Right cardiac atrium (tissue), 5 donors: ENCODE results near the gene SCRG1. TPM values are rescaled to one million over a fixed set of nuclear protein-coding genes. Genes with fewer than 3 reads are reported as not detected.

Experiments used
- ATAC-seq, 2 donors: fragments of 200-7000 bp; cut with Tn5 transposase; one replicate each; pipeline versions ENCODE4 v1.8.0 to v1.9.1; 2020; ENCODE audit warnings: moderate library complexity in 2 of 2, mild to moderate bottlenecking in 1 of 2
- DNase-seq, 3 donors: peaks; one replicate each; pipeline ENCODE4 v3.0.0-alpha.2; 2020
- H3K27ac ChIP-seq: one replicate; pipeline ENCODE4 v1.5.1; 2013; ENCODE audit warnings: mild to moderate bottlenecking, low read length, control low read depth, moderate library complexity
- H3K27me3 ChIP-seq: one replicate; pipeline ENCODE4 v1.6.1; 2013; ENCODE audit not compliant: control insufficient read depth, insufficient read depth
- H3K4me1 ChIP-seq: one replicate; pipeline ENCODE4 v1.6.1; 2013; ENCODE audit warnings: low read length; ENCODE audit not compliant: control insufficient read depth, insufficient read depth
- H3K4me3 ChIP-seq: one replicate; pipeline ENCODE4 v1.5.1; 2013; ENCODE audit warnings: low read length, control low read depth
- H3K9me3 ChIP-seq: one replicate; pipeline ENCODE4 v1.6.1; 2013; ENCODE audit warnings: low read length; ENCODE audit not compliant: control insufficient read depth
- WGBS: extraction: QIAGEN DNeasy Blood & Tissue Kit; methylation state at CpG from one replicate; pipeline ENCODE4 v1.1.7; 2013; 5-methylcytosine and 5-hydroxymethylcytosine counted together
- intact Hi-C, 4 donors: fragments of 100-400 bp; cut with DNase I; formaldehyde crosslinking; loops; one replicate each; pipeline versions ENCODE4 v1.11.0 to v1.14.0; 2022 to 2023
- polyA plus RNA-seq: library from polyadenylated mRNA; stranded (reverse); fragments of 200-250 nt; gene quantifications from one replicate; pipeline ENCODE4 v1.2.3, GENCODE V29; 2013
- total RNA-seq, 4 donors: library from RNA; stranded (reverse); fragmentation: NEBNext Ultra II Directional; extraction: Animal tissue kit (Norgen Biotek cat#: 25700); gene quantifications; one replicate each; pipeline ENCODE4 v1.2.1, GENCODE V29; 2021
- donor health status: healthy with polysubstance abuse.
- donor health status: DM: no; HTN: yes; CAD: no.
- donor health status: DM: no; HTN: no; CAD: no.
- donor health status: DM: no; HTN: yes; CAD: no; lungs with severe emphysema.
- donor health status: DM: yes; HTN: yes; CAD: no.

SCRG1 gene
- total and polyA plus RNA-seq, 5 donors = 0.71 to 2.4 (median 1.5) TPM

- Histone ChIP-seq H3K27me3 (no peaks in the 10 kb centered on the region), H3K27ac (no peak overlapping the region), H3K9me3 (no peaks in the 10 kb centered on the region), H3K4me1 (no peaks in the 10 kb centered on the region), H3K4me3 (no peak overlapping the region)
- intact Hi-C loops = no loop called here
- DNase-seq (no peak), ATAC-seq (no peak)
- 22% methylated on average over 1 of the region's 1 CpG for WGBS
Observed at GRCh38 chr4:173381610-173382009, 17.3 kb downstream of the SCRG1 start.

- DNase-seq = no peak
- ATAC-seq = no peak
- H3K4me1 ChIP-seq = no peaks in the 10 kb centered on the region
- H3K9me3 ChIP-seq = no peaks in the 10 kb centered on the region
- no peak overlapping the region for H3K27ac ChIP-seq
- intact Hi-C loops = no loop called here
- H3K27me3 ChIP-seq = no peaks in the 10 kb centered on the region
- no peak overlapping the region for H3K4me3 ChIP-seq
Observed at GRCh38 chr4:173380987-173381386, 17.9 kb downstream of the SCRG1 start.

- WGBS = 98% methylated on average over 3 of the region's 3 CpGs
- no peaks in the 10 kb centered on the region for H3K9me3 ChIP-seq
- no peak for DNase-seq
- intact Hi-C loops = no loop called here
- ATAC-seq = no peak
- no peak overlapping the region for H3K4me3 ChIP-seq
- no peaks in the 10 kb centered on the region for H3K4me1 ChIP-seq
- H3K27me3 ChIP-seq = no peaks in the 10 kb centered on the region
- no peak overlapping the region for H3K27ac ChIP-seq
Observed at GRCh38 chr4:173379929-173380328, 19.0 kb downstream of the SCRG1 start.

GRCh38 chr4:173374588-173374987 is 24.3 kb downstream of the SCRG1 start:
- Histone ChIP-seq H3K27ac (no peak overlapping the region), H3K4me3 (no peak overlapping the region), H3K9me3 (no peaks in the 10 kb centered on the region), H3K27me3 (no peaks in the 10 kb centered on the region), H3K4me1 (no peaks in the 10 kb centered on the region)
- intact Hi-C loops = loop anchor here in 3 of 4 donors (5.0 kb wide), 1 partner anchor 42 kb away; the partner anchor contains the start of gene HMGB2 (in 3 of the 3)
- DNase-seq (no peak), ATAC-seq (no peak)
- 94% methylated on average over 2 of the region's 2 CpGs for WGBS

GRCh38 chr4:173371292-173372192 is 27.4 kb downstream of the SCRG1 start:
- WGBS = under 1% methylated on average over 68 of the region's 68 CpGs
- no peaks in the 10 kb centered on the region for H3K9me3 ChIP-seq
- no peaks in the 10 kb centered on the region for H3K27me3 ChIP-seq
- H3K4me1 ChIP-seq = no peaks in the 10 kb centered on the region
- intact Hi-C loops = loop anchor here in 3 of 4 donors (5.0 kb wide), 1 partner anchor 39 kb away; the partner anchor contains the start of gene HMGB2 (in 3 of the 3)
- ATAC-seq = peak; percentile 33
- DNase-seq = peak; percentile 81 to 92 (median 92)
- H3K27ac ChIP-seq = peak overlapping the region; percentile 98
- H3K4me3 ChIP-seq = peak overlapping the region; percentile 93

GRCh38 chr4:173370477-173371291 is 28.2 kb downstream of the SCRG1 start, which contains the start of gene SAP30:
TSS of gene SAP30 (plus strand) at chr4:173370954. CDS start at chr4:173371183, 229 bp downstream.
- Histone ChIP-seq H3K27me3 (no peaks in the 10 kb centered on the region), H3K27ac (peak within 1 kb of the TSS; percentile 98), H3K9me3 (no peaks in the 10 kb centered on the region), H3K4me3 (peak within 1 kb of the TSS; percentile 93), H3K4me1 (peaks cover under 1% of the 10 kb centered on the region)
- intact Hi-C loops = loop anchor here in 3 of 4 donors (5.0 kb wide), 1 partner anchor 38 kb away; the partner anchor contains the start of gene HMGB2 (in 3 of the 3)
- peak; percentile 97 to 98 for ATAC-seq
- under 1% methylated on average over 72 of the region's 72 CpGs for WGBS
- peak; percentile 99 for DNase-seq

GRCh38 chr4:173370130-173370476 is 28.8 kb downstream of the SCRG1 start:
- Histone ChIP-seq H3K4me1 (peaks cover 2% of the 10 kb centered on the region), H3K27me3 (no peaks in the 10 kb centered on the region), H3K27ac (peak overlapping the region; percentile 96), H3K9me3 (no peaks in the 10 kb centered on the region), H3K4me3 (peak overlapping the region; percentile 62)
- WGBS = under 1% methylated on average over 14 of the region's 14 CpGs
- DNase-seq (peak; percentile 80 to 88 (median 88)), ATAC-seq (peak; percentile 19 to 70)
- intact Hi-C loops = loop anchor here in 3 of 4 donors (5.0 kb wide), 1 partner anchor 38 kb away; the partner anchor contains the start of gene HMGB2 (in 3 of the 3)

- Histone ChIP-seq H3K27ac (no peak overlapping the region), H3K27me3 (no peaks in the 10 kb centered on the region), H3K4me3 (no peak overlapping the region), H3K9me3 (no peaks in the 10 kb centered on the region), H3K4me1 (peaks cover 2% of the 10 kb centered on the region)
- WGBS = 41% methylated on average over 4 of the region's 4 CpGs
- ATAC-seq (no peak), DNase-seq (no peak)
- intact Hi-C loops = no loop called here
Observed at GRCh38 chr4:173367946-173368345, 31.0 kb downstream of the SCRG1 start.

GRCh38 chr4:173367285-173367684 is 31.6 kb downstream of the SCRG1 start:
- H3K27me3 ChIP-seq = no peaks in the 10 kb centered on the region
- H3K27ac ChIP-seq = no peak overlapping the region
- H3K4me1 ChIP-seq = peaks cover 2% of the 10 kb centered on the region
- no peaks in the 10 kb centered on the region for H3K9me3 ChIP-seq
- intact Hi-C loops = no loop called here
- ATAC-seq (no peak), DNase-seq (no peak)
- H3K4me3 ChIP-seq = no peak overlapping the region

GRCh38 chr4:173365359-173365996 is 33.4 kb downstream of the SCRG1 start:
- Histone ChIP-seq H3K4me3 (no peak overlapping the region), H3K27me3 (no peaks in the 10 kb centered on the region), H3K4me1 (peaks cover 2% of the 10 kb centered on the region), H3K9me3 (no peaks in the 10 kb centered on the region), H3K27ac (no peak overlapping the region)
- intact Hi-C loops = no loop called here
- 27% methylated on average over 2 of the region's 2 CpGs for WGBS
- DNase-seq (peak in 1 of 3 donors; percentile 45), ATAC-seq (no peak)
